8988T (cell line): ENCODE data around the gene HOMER1.
"Not testable (repeated sequence)": the region's sequence is repeated elsewhere in the genome, so short reads cannot be mapped to it uniquely, and the experiment has no call there.

Experiments used
- DNase-seq: peaks from one replicate; pipeline ENCODE4 v3.0.0; 2011

The HOMER1 gene

GRCh38 chr5:79516986-79517385, 3.1 kb upstream of the HOMER1 start:
- DNase-seq = no peak

- DNase-seq = not testable (repeated sequence)
These were observed 2.4 kb upstream of the HOMER1 start for GRCh38 chr5:79516331-79516730.

DNA sequence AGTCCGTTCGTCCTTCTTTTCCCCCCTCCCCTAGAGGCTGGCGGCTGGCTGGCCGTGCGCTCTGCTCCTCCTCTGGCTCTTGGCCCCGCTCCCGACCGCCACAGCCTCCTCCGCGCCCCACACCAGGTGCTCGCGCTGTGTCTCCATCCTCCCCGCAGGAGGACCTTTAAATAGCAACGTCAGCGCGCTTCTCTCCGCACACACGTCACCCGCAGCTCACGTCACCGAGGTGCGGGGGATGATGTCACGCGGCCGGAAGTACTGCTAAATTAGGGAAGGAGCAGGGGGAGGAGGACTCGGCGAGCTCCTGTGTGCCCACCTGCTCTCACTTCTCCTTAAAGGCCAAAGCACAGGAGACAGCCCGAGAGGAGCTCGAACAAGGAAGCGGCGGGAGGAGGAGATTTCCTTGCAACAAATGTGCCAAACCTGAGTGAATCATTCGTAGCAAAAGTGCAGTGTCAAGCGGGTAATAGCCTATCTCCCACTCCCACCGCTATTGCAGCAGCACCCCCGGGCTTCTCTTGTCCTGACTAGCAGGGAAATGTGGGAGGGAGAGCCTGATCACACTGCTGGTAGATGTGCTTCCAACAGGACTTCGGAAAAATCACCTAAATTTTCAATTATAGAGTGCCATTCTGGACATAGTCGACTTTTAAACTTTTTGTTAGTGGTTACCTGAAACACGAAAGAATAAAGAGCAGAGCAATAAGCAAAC, 614 bp upstream of the HOMER1 start:
- peak; percentile 59 for DNase-seq

DNA sequence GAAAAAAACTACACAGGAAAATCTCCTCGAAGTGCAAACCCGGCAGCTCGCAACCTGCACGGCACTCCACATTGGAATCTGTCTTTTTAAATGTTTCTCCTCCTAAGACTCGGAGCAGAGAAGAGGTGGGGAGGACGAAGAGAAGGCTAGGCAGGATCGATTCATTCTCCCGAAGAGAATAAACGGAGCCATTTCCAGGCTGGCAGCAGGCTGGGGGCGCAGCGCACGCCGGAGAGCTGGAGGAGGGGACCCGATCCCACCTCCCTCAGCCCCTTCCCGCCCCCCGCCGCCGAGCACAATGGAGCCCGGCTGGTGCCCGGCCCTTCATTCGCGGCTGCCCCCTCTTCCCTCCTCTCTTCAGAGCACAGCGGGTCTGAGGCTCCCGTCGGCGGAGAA, 628 bp downstream of the HOMER1 start:
- peak; percentile 17 for DNase-seq

DNA sequence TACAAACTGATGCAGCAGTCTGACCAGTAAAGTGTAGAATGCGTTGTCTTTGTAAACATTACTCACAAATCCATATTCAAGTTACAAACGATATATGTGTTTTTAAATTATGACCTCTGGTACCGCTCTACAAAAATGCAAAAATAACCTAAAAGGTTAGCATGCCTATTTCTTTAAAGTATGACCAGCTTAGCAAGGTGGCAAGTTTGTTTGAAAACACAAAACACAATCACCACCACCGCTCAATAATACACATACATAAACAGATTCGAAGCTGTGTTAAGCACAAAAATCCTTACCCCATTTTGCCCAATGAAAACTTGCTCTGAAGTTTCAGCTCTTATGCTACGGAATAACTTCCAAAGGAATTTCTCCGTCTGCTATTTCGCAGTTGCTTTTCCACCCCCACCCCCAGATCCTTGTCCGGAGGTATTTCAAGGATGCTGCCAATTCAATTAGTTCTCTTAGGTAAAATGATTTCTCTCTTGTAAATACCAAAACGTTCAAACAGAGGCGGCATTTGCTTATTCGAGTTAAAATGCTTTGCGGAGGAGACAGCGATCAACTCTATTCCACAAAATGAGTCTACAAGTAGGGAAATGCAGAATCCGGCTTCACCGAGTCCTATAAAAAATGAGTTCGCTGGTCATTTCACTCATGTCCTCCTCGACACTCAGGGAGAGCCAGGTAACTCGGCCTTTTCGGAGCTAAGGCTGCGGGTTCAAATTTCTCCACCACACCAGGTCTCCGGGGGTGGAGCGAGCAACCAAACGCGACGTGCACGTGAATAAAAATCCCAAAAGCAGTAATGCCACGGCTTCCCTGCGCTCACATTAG, 1.2 kb downstream of the HOMER1 start:
- DNase-seq = no peak

GRCh38 chr5:79512049-79512448, 1.9 kb downstream of the HOMER1 start:
- no peak for DNase-seq

GRCh38 chr5:79510638-79511037, 3.3 kb downstream of the HOMER1 start:
- no peak for DNase-seq

DNA sequence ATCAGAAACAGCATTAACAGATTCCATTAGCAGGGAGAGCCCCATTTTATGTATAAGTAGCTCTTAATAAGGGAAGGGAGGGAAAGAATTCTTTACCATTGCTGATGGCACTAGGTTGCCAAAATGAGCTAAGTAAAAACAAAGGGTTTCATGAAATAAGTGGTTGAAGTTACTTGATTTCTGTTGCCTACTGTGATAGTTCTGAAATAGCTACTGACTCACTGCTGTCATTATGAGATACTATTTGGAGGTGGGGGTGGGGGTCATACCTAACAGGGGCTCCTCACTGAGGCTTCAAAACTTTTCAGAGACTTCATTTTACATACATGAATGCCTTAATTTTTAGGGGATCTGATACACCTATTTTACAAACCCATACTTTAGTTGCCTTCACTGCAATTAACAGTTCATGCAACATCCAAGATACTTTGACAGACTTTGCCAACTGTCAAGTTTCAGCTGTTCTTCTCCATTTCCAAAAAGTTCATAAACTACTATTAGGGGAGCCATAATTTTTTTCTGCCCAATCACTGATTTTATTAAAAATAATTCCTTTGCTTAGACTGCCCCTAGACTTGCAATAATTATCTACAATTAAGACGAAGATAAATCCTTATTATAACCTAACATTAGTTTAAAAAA, 4.6 kb downstream of the HOMER1 start:
- DNase-seq = no peak

DNA sequence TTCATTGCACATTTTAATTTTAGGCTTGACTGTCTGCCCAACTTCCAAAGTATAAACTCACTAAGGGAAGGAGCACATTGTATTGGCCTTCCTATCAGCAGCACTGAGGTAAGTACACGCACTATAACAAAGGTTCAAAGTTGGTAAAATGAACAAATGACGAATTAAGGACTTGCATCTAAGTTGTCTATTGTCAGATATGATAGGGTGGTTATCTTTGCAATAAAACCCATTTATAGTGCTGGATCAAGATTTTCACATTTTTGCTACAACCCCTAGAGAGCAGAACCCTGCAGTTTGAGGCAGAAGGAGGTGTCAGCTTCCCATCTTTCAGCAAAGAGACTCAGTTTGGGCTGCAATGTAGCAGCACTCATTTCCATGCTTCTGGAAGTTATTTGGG, 5.1 kb downstream of the HOMER1 start:
- DNase-seq = no peak

GRCh38 chr5:79508354-79508753, 5.6 kb downstream of the HOMER1 start:
- DNase-seq = no peak

- no peak for DNase-seq
These were observed 6.4 kb downstream of the HOMER1 start for GRCh38 chr5:79507251-79508205.

GRCh38 chr5:79505138-79505537, 8.8 kb downstream of the HOMER1 start:
- no peak for DNase-seq

DNA sequence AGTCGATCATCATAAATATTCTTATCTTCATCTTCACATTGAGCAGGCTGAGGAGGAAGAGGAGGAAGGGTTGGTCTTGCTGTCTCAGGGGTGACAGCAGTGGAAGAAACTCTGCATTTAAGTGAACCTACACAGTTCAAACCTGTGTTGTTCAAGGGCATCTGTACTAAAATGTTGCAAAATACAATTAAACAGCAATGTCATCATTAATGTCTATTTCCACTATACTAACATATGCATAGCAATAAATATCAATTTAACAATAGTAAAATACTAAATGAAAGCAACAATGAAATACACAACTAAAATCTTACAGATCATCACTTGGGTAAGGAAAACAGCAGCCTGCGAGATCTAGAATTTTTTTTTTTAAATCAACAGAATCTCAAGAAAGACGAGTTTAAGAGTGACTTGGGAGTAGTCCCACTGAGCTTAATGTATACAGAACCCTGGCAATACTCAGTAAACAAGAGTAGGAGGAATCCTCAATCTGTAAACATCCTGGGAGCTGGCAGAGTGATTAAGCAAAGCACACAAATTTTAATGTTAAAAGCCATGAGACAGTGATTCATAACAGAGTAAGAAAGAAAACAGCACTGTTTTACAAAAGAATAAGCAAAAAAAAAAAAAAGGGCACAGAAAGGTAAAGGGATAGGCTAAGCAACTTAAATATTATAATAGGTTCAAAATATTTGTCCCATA, 10.0 kb downstream of the HOMER1 start:
- DNase-seq = no peak

- DNase-seq = no peak
These were observed 14.2 kb downstream of the HOMER1 start for GRCh38 chr5:79499640-79500273.

- no peak for DNase-seq
These were observed 18.6 kb downstream of the HOMER1 start for GRCh38 chr5:79495311-79495710.

- no peak for DNase-seq
These were observed 20.2 kb downstream of the HOMER1 start for GRCh38 chr5:79493596-79494345.

DNA sequence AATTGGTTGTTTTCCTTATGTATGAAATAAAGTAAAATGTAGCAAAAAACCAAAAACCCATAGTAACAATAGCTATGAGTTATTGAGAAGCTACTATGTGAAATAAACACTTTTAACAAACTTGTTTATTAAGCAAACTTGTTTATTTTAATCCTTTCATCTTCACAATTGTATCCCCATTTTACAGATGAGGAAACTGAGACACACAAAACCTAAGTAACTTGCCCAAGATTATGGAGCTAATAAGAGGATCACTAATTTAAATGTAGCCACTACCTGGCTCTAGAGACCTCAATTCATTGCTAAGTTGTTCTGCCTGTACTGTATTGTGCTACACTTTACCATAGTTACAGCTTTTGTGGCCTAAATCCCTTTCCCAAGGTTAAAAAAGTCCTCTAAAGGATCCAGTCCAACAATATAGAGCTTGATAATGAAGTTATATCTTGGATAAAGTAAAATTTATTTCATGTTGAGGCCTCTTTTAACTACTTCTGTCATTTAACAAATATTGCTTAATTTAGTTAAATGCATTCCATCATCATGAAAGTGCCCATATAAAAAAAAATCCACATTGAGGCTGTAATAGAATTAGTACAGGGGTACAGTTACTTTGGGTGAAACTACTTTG, 22.1 kb downstream of the HOMER1 start:
- no peak for DNase-seq

DNA sequence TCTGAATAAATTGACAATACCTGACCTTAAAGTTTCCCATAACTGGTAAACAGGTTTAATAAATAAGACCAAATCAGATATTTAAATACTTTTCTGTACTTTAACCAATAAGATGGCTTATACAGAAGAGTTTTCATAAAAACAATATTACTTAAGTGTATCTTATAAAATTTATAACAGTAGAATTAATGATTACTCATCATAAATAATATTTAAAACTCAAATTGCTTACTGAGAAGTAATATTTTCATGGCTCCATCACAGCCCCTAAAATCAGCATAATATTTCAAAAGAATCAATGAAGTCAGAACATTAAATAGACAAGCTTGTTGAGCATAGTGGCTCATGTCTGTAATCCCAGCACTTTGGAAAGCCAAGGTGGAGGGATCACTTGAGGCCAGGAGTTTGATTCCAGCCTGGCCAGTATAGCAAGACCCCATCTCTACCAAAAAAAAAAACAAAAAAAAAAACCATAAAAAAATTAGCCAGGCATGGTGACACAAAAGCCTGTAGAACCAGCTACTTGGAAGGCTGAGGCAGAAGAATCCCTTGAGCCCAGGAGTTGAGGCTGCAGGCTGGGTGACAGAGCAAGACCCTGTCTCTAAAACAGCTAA, 23.5 kb downstream of the HOMER1 start:
- DNase-seq = no peak

GRCh38 chr5:79489773-79490172, 24.2 kb downstream of the HOMER1 start:
- no peak for DNase-seq

DNA sequence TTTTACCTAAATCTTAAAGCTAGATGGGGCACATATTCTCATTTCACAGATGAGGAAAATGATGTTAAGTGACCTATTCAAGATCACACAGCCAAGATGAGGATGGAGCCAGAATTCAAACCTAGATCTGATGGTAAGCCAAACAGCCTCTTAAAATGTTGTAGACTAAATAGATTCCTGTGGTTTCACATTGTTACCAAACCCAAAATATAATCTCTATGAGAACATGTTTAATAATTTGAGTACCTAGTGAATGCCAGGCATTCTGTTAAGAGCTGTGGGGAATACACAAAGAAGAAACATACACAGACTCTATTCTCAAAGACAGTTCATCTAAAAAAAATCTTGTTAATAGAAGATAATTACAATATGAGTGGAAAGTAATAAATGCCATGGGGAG, 25.2 kb downstream of the HOMER1 start:
- no peak for DNase-seq
